Endothelial cell of umbilical vein (primary cell): ENCODE data around the gene FRS2. TPM values are rescaled to one million over a fixed set of nuclear protein-coding genes. Genes with fewer than 3 reads are reported as not detected.

Source experiments
- BruUV-seq: library from RNA; stranded (reverse); fragments of 400-500 nt; replicated peaks from 2 replicates; lab custom pipeline; 2021; lab: Mats Ljungman, UMichigan
- CTCF ChIA-PET: fragments of 300-600, 350-600 bp; sonication (Branson Sonifier 250); formaldehyde crosslinking; loops from one replicate; lab custom pipeline; 2021; ENCODE audit warnings: antibody characterized with exemption, inconsistent platforms; lab: Charles Lee
- POLR2A ChIA-PET: fragments of 300-600, 350-600 bp; sonication (Branson Sonifier 250); formaldehyde crosslinking; loops from one replicate; lab custom pipeline; 2021; ENCODE audit warnings: antibody characterized with exemption, inconsistent platforms; lab: Charles Lee
- DNase-seq: peaks from one replicate; pipeline ENCODE4 v3.0.0-alpha.2; 2011; ENCODE audit warnings: low read depth, low spot score
- FAIRE-seq: peaks from 2 replicates; lab custom pipeline; 2011; peaks lifted over from hg19 to GRCh38; lab: Jason Lieb, UNC
- H2AFZ ChIP-seq: 2 replicates; pipeline ENCODE4 v1.6.0; 2012; ENCODE audit warnings: low read depth, low read length, control low read depth, inconsistent platforms
- H3K27ac ChIP-seq: 2 replicates; pipeline ENCODE4 v1.5.1; 2011; ENCODE audit warnings: low read depth, mild to moderate bottlenecking, control low read depth, low read length, moderate library complexity; ENCODE audit not compliant: insufficient read depth
- H3K27me3 ChIP-seq, 2 experiments: 2 replicates each; pipeline versions ENCODE4 v1.6.0 to v1.6.1; 2011; ENCODE audit warnings: low read length in 2 of 2, mixed read lengths in 1 of 2; ENCODE audit not compliant: control insufficient read depth in 2 of 2, insufficient read depth in 2 of 2
- H3K36me3 ChIP-seq, 2 experiments: 2 replicates in 1 of 2; 3 replicates in 1 of 2; pipeline ENCODE4 v1.5.1; 2011; ENCODE audit warnings: low read length in 2 of 2, mild to moderate bottlenecking in 1 of 2, moderate library complexity in 1 of 2; ENCODE audit not compliant: control insufficient read depth in 2 of 2, insufficient read depth in 2 of 2; ENCODE audit errors: extremely low read depth in 1 of 2
- H3K4me1 ChIP-seq: 3 replicates; pipeline ENCODE4 v1.5.1; 2011; ENCODE audit warnings: mild to moderate bottlenecking, low read length; ENCODE audit not compliant: control insufficient read depth, insufficient read depth; ENCODE audit errors: extremely low read depth
- H3K4me2 ChIP-seq: 2 replicates; pipeline ENCODE4 v1.6.1; 2011; ENCODE audit warnings: low read length, control low read depth, mixed read lengths; ENCODE audit not compliant: insufficient read depth
- H3K4me3 ChIP-seq, 3 experiments: fragments of 200-600 bp in 1 of 3; sonication (generic), shearing (Covaris generic) in 1 of 3; replicated peaks in 1 of 3; 2 replicates each; pipeline ENCODE4 v1.5.1; 2011 to 2016; ENCODE audit warnings: control low read depth in 3 of 3, low read length in 3 of 3, mild to moderate bottlenecking in 2 of 3, inconsistent platforms in 1 of 3, low read depth in 1 of 3, moderate library complexity in 1 of 3; ENCODE audit not compliant: insufficient read depth in 1 of 3
- H3K79me2 ChIP-seq: 2 replicates; pipeline ENCODE4 v1.6.0; 2012; ENCODE audit warnings: low read length, inconsistent platforms; ENCODE audit not compliant: control insufficient read depth, insufficient read depth
- H3K9ac ChIP-seq: replicated peaks from 2 replicates; pipeline ENCODE3; 2011; ENCODE audit warnings: low read length, control low read depth; ENCODE audit not compliant: insufficient read depth; ENCODE audit errors: extremely low read depth
- H3K9me1 ChIP-seq: replicated peaks from 3 replicates; pipeline ENCODE4 v1.6.0; 2011; ENCODE audit warnings: mild to moderate bottlenecking, low read length; ENCODE audit not compliant: control insufficient read depth, insufficient read depth; ENCODE audit errors: extremely low read depth
- H3K9me3 ChIP-seq: replicated peaks from 2 replicates; pipeline ENCODE4 v1.5.1; 2012; ENCODE audit warnings: low read length, inconsistent platforms; ENCODE audit not compliant: control insufficient read depth, insufficient read depth
- H4K20me1 ChIP-seq: replicated peaks from 2 replicates; pipeline ENCODE3; 2011; ENCODE audit warnings: mild to moderate bottlenecking, low read length; ENCODE audit not compliant: control insufficient read depth, insufficient read depth; ENCODE audit errors: extremely low read depth
- CTCF ChIP-seq, 2 donors: IDR thresholded peaks; 1 replicate in 1 of 2; 2 replicates in 1 of 2; pipeline ENCODE4 v1.5.1; 2011; ENCODE audit warnings: low read length in 2 of 2, mild to moderate bottlenecking in 2 of 2, moderate library complexity in 2 of 2, control low read depth in 1 of 2, inconsistent platforms in 1 of 2, low read depth in 1 of 2; ENCODE audit not compliant: insufficient read depth in 1 of 2; ENCODE audit errors: extremely low read depth in 1 of 2
- EZH2 ChIP-seq: IDR thresholded peaks from 2 replicates; pipeline ENCODE4 v1.6.1; 2012; ENCODE audit warnings: borderline replicate concordance, low read depth, mild to moderate bottlenecking, moderate library complexity, low read length, inconsistent platforms; ENCODE audit not compliant: severe bottlenecking
- JUN ChIP-seq: IDR thresholded peaks from 2 replicates; pipeline ENCODE4 v1.6.1; 2011; ENCODE audit warnings: borderline replicate concordance, low read depth; ENCODE audit not compliant: insufficient read length, insufficient read depth
- MAX ChIP-seq: IDR thresholded peaks from 2 replicates; pipeline ENCODE4 v1.6.1; 2011; ENCODE audit not compliant: insufficient read depth, insufficient read length
- POLR2A ChIP-seq: IDR thresholded peaks from 2 replicates; pipeline ENCODE4 v1.6.1; 2012; ENCODE audit warnings: low read depth, mild to moderate bottlenecking, control low read depth, low read length
- dilution Hi-C: fragments of 300-500 bp; cut with MboI; formaldehyde crosslinking; loops from one replicate; pipeline ENCODE4 v1.15.0; 2019; ENCODE audit warnings: low sequenced_read_pairs; ENCODE audit not compliant: extremely low pct_ligation_motif_present
- intact Hi-C: fragments of 100-400 bp; cut with micrococcal nuclease; formaldehyde crosslinking; loops from one replicate; pipeline ENCODE4 v1.10.0; 2022
- polyA plus RNA-seq, 4 experiments: library from polyadenylated mRNA; depleted of rRNA in 3 of 4; stranded (reverse) in 3 of 4; unstranded in 1 of 4; fragments of >200 nt; gene quantifications; 2 replicates each; pipeline versions ENCODE4 v1.2.1 to v1.2.3, GENCODE V29; 2011 to 2012; ENCODE audit warnings: missing spikeins in 1 of 4
- total RNA-seq: library from RNA; stranded (reverse); gene quantifications from 2 replicates; pipeline ENCODE4 v1.2.3, GENCODE V29; 2021

FRS2 gene
- total and polyA plus RNA-seq, 2 donors (not counting 3 experiments of a cell fraction or from before 2014, with no cell fraction given), result 6.3 to 15.5 TPM

DNA sequence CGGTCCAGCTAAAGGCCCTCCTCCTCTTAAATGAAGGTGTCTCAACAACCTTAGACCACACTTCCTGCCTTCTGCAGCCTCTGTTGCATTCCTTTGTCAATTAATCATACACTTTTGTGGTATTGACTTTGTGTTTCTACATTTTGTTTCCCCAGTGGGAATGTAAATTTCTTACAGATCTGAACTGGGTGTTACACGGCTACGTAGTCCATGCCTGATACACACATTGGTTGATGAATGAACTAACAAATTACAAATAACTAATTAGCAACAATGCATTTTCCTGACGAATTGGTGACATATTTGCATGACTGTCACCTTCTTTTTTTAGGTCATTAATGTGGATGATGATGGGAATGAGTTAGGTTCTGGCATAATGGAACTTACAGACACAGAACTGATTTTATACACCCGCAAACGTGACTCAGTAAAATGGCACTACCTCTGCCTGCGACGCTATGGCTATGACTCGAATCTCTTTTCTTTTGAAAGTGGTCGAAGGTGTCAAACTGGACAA lies 99.9 kb downstream of the FRS2 start:
- BruUV-seq, result no TSS peak
- intact Hi-C loops, result loop anchor here (1.0 to 5.0 kb wide), 5 partner anchors 100 to 413 kb away; partner anchors contain the start of gene FRS2
- no peak overlapping the region for H3K9ac ChIP-seq
- POLR2A ChIA-PET, result interaction anchor here (0.6 to 1.5 kb wide), 2 partner anchors 15 to 176 kb away, joined by 3 to 5 read pairs; no protein-coding TSS in a partner anchor
- FAIRE-seq (no peak), DNase-seq (no peak)
- H3K79me2 ChIP-seq, result no peaks in the 10 kb centered on the region
- no peak overlapping the region for H3K27ac ChIP-seq
- H2AFZ ChIP-seq, result no peak overlapping the region
- H3K36me3 ChIP-seq, result peaks cover 3 to 15% of the 10 kb centered on the region in 2 experiments
- dilution Hi-C loops, result no loop called here
- TF ChIP-seq JUN, result no peak
- no peak for TF ChIP-seq POLR2A
- TF ChIP-seq CTCF (IDR thresholded peaks at IDR 0.05; ENCODE audit: extremely low read depth in 1 of 2, insufficient read depth in 1 of 2, low read depth in 1 of 2, low read length in 2 of 2), result no peak
- no peak for TF ChIP-seq MAX
- TF ChIP-seq EZH2, result no peak
- H3K9me1 ChIP-seq, result no peaks in the 10 kb centered on the region
- CTCF ChIA-PET, result interaction anchor here (0.5 to 5.9 kb wide), 45 partner anchors 7 to 415 kb away, joined by 3 to 184 read pairs (median 6); partner anchors contain the start of genes CCT2 and FRS2
- no peaks in the 10 kb centered on the region for H3K9me3 ChIP-seq
- no peaks in the 10 kb centered on the region for H3K27me3 ChIP-seq
- no peaks in the 10 kb centered on the region for H3K4me1 ChIP-seq
- H3K4me2 ChIP-seq, result no peak overlapping the region
- no peaks in the 10 kb centered on the region for H4K20me1 ChIP-seq
- no peak overlapping the region for H3K4me3 ChIP-seq
